Heart left ventricle (tissue), 16 donors: ENCODE results near the gene MPDZ. TPM values are rescaled to one million over a fixed set of nuclear protein-coding genes. Genes with fewer than 3 reads are reported as not detected.

Source experiments
- ATAC-seq, 4 donors: fragments of 200-7000 bp; cut with Tn5 transposase; one replicate each; pipeline ENCODE4 v1.9.1; 2020 to 2022; ENCODE audit warnings: moderate library complexity in 4 of 4, mild to moderate bottlenecking in 3 of 4, moderate number of reproducible peaks in 1 of 4
- DNase-seq, 5 donors: peaks; one replicate each; pipeline ENCODE4 v3.0.0-alpha.2; 2020
- H3K27ac ChIP-seq, 12 donors: fragments of 200-600 bp; sonication (generic) in 4 of 12; one replicate each; pipeline versions ENCODE4 v1.5.0 to v1.8.0; 2016 to 2022; ENCODE audit warnings: mild to moderate bottlenecking in 2 of 12
- H3K27me3 ChIP-seq, 9 donors: fragments of 200-600 bp; sonication (generic) in 2 of 9; one replicate each; pipeline versions ENCODE4 v1.5.1 to v1.8.0; 2016 to 2022; ENCODE audit warnings: mild to moderate bottlenecking in 3 of 9
- H3K36me3 ChIP-seq, 9 donors: fragments of 200-600 bp; sonication (generic) in 2 of 9; one replicate each; pipeline versions ENCODE4 v1.5.0 to v1.8.0; 2018 to 2022; ENCODE audit warnings: mild to moderate bottlenecking in 2 of 9
- H3K4me1 ChIP-seq, 12 donors: fragments of 200-600 bp; sonication (generic) in 4 of 12; one replicate each; pipeline versions ENCODE4 v1.5.0 to v1.8.0; 2016 to 2022; ENCODE audit warnings: mild to moderate bottlenecking in 3 of 12
- H3K4me3 ChIP-seq, 12 donors: fragments of 200-600 bp; sonication (generic) in 4 of 12; one replicate each; pipeline versions ENCODE4 v1.5.0 to v1.8.0; 2017 to 2022; ENCODE audit warnings: mild to moderate bottlenecking in 9 of 12, moderate library complexity in 4 of 12
- H3K9me3 ChIP-seq, 12 donors: fragments of 200-600 bp; sonication (generic) in 4 of 12; one replicate each; pipeline versions ENCODE4 v1.5.0 to v1.8.0; 2016 to 2022; ENCODE audit warnings: mild to moderate bottlenecking in 1 of 12
- POLR2A ChIP-seq, 2 donors: fragments of 450-650 bp; IDR thresholded peaks; one replicate each; pipeline ENCODE4 v1.6.1; 2017; ENCODE audit warnings: antibody characterized with exemption in 2 of 2, mild to moderate bottlenecking in 2 of 2, moderate library complexity in 2 of 2
- WGBS, 4 donors: extraction: QIAGEN DNeasy Blood & Tissue Kit in 2 of 4; methylation state at CpG; one replicate each; pipeline versions ENCODE4 v1.1.5 to v1.1.7; 2013 to 2018; 5-methylcytosine and 5-hydroxymethylcytosine counted together
- intact Hi-C, 10 donors: fragments of 100-400 bp; cut with DNase I; formaldehyde crosslinking; loops; one replicate each; pipeline versions ENCODE4 v1.11.1 to v1.14.2; 2022
- polyA plus RNA-seq, 2 donors: library from polyadenylated mRNA; stranded (reverse); fragments of 200-250 nt; gene quantifications; one replicate each; pipeline ENCODE4 v1.2.3, GENCODE V29; 2013
- total RNA-seq, 9 donors: library from RNA; depleted of rRNA in 2 of 9; stranded (reverse); fragments of >200 nt in 2 of 9; fragmentation: NEBNext Ultra II Directional in 3 of 9; extraction: Animal tissue kit (Norgen Biotek cat#: 25700) in 3 of 9; gene quantifications; one replicate each; pipeline versions ENCODE4 v1.1.0 to v1.2.4, GENCODE V29; 2016 to 2023
- TF ChIP-seq, protein P1 (sequence below), 12 donors: fragments of 200-600 bp; sonication (generic) in 4 of 12; IDR thresholded peaks; one replicate each; pipeline versions ENCODE4 v1.5.0 to v1.8.0; 2018 to 2022; ENCODE audit warnings: antibody characterized with exemption in 12 of 12, mild to moderate bottlenecking in 5 of 12
- donor health status: ischemic (EF 13 %, LVEDD 7.1; RV severe dilation, severe dysfunction).
- donor health status: healthy with polysubstance abuse.
- donor health status: DM: no; HTN: yes; CAD: no.
- donor health status: DM: no; HTN: no; CAD: no.
- donor health status: ischemic (EF 25% LVEDD 6.9; RV normal size, moderate dysfunction).
- donor health status: ischemic (EF 25% LVEDD 5.7; RV mildly dilated, moderate dysfunction).
- donor health status: healthy.
- donor health status: DM: yes; HTN: yes; CAD: no.
- donor health status: ischemic (EF 35%, LVEDD 5.7; RV mildly dilated, moderate dysfunction).
- donor health status: nonischemic (EF 11% LVEDD 7.7; RV severe dilation, severe dysfunction).
- donor health status: DM: yes; HTN: yes; CAD: no.
- donor health status: PGD.
- donor health status: ischemic (EF 29% LVEDD 5.4; RV normal size, mild dysfunction).
- donor health status: nonischemic (EF 23%, LVEDD 6.1; RV moderate dilation, normal function).

MPDZ gene
- total and polyA plus RNA-seq, 11 donors, result 19.5 to 106 (median 64.8) TPM

- WGBS, 4 donors, result 91 to 94% (median 93%) methylated on average over 3 of the region's 3 CpGs
- H3K27ac ChIP-seq, result no peak overlapping the region
- H3K4me1 ChIP-seq, result no peaks in the 10 kb centered on the region
- no peak for TF ChIP-seq POLR2A (IDR thresholded peaks at IDR 0.05)
- TF ChIP-seq, protein P1, sequence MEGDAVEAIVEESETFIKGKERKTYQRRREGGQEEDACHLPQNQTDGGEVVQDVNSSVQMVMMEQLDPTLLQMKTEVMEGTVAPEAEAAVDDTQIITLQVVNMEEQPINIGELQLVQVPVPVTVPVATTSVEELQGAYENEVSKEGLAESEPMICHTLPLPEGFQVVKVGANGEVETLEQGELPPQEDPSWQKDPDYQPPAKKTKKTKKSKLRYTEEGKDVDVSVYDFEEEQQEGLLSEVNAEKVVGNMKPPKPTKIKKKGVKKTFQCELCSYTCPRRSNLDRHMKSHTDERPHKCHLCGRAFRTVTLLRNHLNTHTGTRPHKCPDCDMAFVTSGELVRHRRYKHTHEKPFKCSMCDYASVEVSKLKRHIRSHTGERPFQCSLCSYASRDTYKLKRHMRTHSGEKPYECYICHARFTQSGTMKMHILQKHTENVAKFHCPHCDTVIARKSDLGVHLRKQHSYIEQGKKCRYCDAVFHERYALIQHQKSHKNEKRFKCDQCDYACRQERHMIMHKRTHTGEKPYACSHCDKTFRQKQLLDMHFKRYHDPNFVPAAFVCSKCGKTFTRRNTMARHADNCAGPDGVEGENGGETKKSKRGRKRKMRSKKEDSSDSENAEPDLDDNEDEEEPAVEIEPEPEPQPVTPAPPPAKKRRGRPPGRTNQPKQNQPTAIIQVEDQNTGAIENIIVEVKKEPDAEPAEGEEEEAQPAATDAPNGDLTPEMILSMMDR (IDR thresholded peaks at IDR 0.05), result no peak
- no peak for ATAC-seq
- no peaks in the 10 kb centered on the region for H3K27me3 ChIP-seq
- peaks cover 0 to 96% (median 46%) of the 10 kb centered on the region in 9 donors for H3K36me3 ChIP-seq
- intact Hi-C loops, result no loop called here
- no peak for DNase-seq
- H3K4me3 ChIP-seq, result no peak overlapping the region
- H3K9me3 ChIP-seq, result no peaks in the 10 kb centered on the region
Measured at GRCh38 chr9:13127131-13127530, 152.4 kb downstream of the MPDZ start.

GRCh38 chr9:13125261-13125660 is 154.2 kb downstream of the MPDZ start:
- TF ChIP-seq POLR2A (IDR thresholded peaks at IDR 0.05), result no peak
- TF ChIP-seq, protein P1 (IDR thresholded peaks at IDR 0.05), result no peak
- Histone ChIP-seq H3K27ac (no peak overlapping the region), H3K9me3 (no peaks in the 10 kb centered on the region), H3K4me3 (no peak overlapping the region), H3K27me3 (no peaks in the 10 kb centered on the region), H3K4me1 (no peaks in the 10 kb centered on the region), H3K36me3 (peaks cover 0 to 96% (median 50%) of the 10 kb centered on the region in 9 donors)
- ATAC-seq, result no peak
- no peak for DNase-seq
- intact Hi-C loops, result no loop called here

DNA sequence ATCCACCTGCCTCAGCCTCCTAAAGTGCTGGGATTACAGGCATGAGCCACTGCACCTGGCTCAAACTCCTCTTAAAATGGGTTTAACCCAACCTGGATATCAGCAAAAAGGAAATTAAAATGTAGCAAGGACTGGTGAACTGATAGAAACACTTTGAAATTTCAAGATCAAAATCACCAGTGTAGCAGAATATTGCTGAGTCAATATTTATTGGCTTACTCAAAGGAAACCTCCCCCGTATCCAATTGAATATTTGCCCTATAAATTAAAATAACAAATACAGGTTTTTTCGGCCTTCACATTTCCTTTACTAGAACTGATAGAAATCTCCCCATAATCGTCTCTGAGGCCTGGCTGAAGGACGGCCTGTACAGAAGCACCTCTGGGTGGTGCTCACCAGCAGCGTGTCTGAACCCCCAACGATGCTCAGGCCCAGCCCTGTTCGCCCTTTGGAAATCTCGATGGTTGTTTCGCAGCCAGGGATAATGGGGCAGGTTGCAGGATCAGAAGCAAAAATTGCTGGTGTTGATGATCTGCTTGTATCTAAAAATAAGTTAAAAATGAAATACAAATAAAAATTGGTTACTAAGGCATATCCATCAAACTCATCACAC is 156.6 kb downstream of the MPDZ start:
- TF ChIP-seq, protein P1 (IDR thresholded peaks at IDR 0.05), result no peak
- TF ChIP-seq POLR2A (IDR thresholded peaks at IDR 0.05), result no peak
- intact Hi-C loops, result no loop called here
- ATAC-seq (no peak), DNase-seq (no peak)
- WGBS, 4 donors, result 90 to 92% (median 91%) methylated on average over 9 of the region's 9 CpGs
- Histone ChIP-seq H3K4me1 (no peaks in the 10 kb centered on the region), H3K27ac (no peak overlapping the region), H3K9me3 (no peaks in the 10 kb centered on the region), H3K36me3 (peaks cover 0 to 96% (median 61%) of the 10 kb centered on the region in 9 donors), H3K27me3 (no peaks in the 10 kb centered on the region), H3K4me3 (no peak overlapping the region)

GRCh38 chr9:13118313-13118712 is 161.2 kb downstream of the MPDZ start:
- no peak for DNase-seq
- no peaks in the 10 kb centered on the region for H3K4me1 ChIP-seq
- intact Hi-C loops, result no loop called here
- no peaks in the 10 kb centered on the region for H3K9me3 ChIP-seq
- peaks cover 0 to 98% (median 45%) of the 10 kb centered on the region in 9 donors for H3K36me3 ChIP-seq
- WGBS, 4 donors, result 95 to 98% (median 96%) methylated on average over 2 of the region's 2 CpGs
- TF ChIP-seq, protein P1 (IDR thresholded peaks at IDR 0.05), result no peak
- TF ChIP-seq POLR2A (IDR thresholded peaks at IDR 0.05), result no peak
- H3K27me3 ChIP-seq, result no peaks in the 10 kb centered on the region
- H3K27ac ChIP-seq, result no peak overlapping the region
- no peak overlapping the region for H3K4me3 ChIP-seq
- no peak for ATAC-seq
